ENCODE data around the gene KLRC4.
"Not testable (repeated sequence)": the region's sequence is repeated elsewhere in the genome, so short reads cannot be mapped to it uniquely, and the experiment has no call there.

KLRC4 gene

GRCh38 chr12:10437601-10438000 is 28.0 kb upstream of the KLRC4 start:
- H3K4me3 ChIP-seq (ENCODE audit: low read depth, low read length); DNase-seq (ENCODE audit: low read depth): not testable (repeated sequence)

GRCh38 chr12:10435816-10436215 is 26.3 kb upstream of the KLRC4 start, which contains the start of gene KLRC2:
Gene KLRC2, minus strand, starts transcription at chr12:10436010. Its CDS starts 24 bp downstream, at chr12:10435986.
- not testable (repeated sequence) for H3K4me3 ChIP-seq (ENCODE audit: low read depth, low read length); DNase-seq (ENCODE audit: low read depth)

DNA sequence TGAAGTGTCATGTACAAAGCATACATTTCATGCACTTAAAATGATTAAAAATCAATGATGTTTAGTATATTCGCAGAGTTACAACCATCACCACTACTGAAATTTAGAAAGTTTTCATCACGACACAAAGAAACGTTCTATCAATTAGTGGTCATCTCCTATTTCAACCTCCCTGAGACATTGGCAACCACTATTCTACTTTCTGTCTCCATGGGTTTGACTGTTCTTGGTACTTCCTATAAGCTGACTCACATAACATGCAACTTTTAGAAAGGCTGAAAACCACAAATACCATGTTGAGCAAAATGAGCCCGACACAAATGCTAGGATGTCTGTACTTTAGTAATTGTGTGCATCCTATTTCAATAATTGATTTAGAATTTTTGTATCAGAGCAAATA is 21.1 kb upstream of the KLRC4 start:
- not testable (repeated sequence) for H3K4me3 ChIP-seq (ENCODE audit: low read depth, low read length); DNase-seq (ENCODE audit: low read depth)

GRCh38 chr12:10425938-10426337 is 16.4 kb upstream of the KLRC4 start:
- H3K4me3 ChIP-seq (ENCODE audit: low read depth, low read length); DNase-seq (ENCODE audit: low read depth): not testable (repeated sequence)

GRCh38 chr12:10424260-10424899 is 14.8 kb upstream of the KLRC4 start:
- H3K4me3 ChIP-seq (ENCODE audit: low read depth, low read length); DNase-seq (ENCODE audit: low read depth): not testable (repeated sequence)

DNA sequence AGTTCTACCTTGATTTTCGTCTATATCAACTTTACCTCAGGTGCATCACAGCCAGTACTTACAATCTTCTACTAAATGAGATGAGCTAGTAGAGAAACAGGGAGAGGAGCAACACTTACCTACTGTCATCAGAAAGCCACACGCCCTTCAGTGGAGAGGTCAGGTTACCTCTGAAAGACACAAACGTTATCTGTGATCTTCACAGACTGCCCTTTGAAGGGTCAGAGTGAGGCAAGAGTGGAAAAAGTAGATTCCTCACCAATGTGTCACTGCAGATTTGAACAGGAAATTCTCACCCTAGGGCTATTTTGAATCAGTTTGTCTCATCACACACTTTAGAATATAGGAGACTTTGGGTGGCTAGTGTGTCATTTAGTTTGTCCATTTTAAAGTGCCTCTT is 12.6 kb upstream of the KLRC4 start:
- not testable (repeated sequence) for DNase-seq (ENCODE audit: low read depth); H3K4me3 ChIP-seq (ENCODE audit: low read depth, low read length)

GRCh38 chr12:10420334-10420733 is 10.8 kb upstream of the KLRC4 start, which contains the start of gene KLRC3:
Gene KLRC3, minus strand, starts transcription at chr12:10420595. Its CDS starts 45 bp downstream, at chr12:10420550.
- not testable (repeated sequence) for DNase-seq (ENCODE audit: low read depth); H3K4me3 ChIP-seq (ENCODE audit: low read depth, low read length)

DNA sequence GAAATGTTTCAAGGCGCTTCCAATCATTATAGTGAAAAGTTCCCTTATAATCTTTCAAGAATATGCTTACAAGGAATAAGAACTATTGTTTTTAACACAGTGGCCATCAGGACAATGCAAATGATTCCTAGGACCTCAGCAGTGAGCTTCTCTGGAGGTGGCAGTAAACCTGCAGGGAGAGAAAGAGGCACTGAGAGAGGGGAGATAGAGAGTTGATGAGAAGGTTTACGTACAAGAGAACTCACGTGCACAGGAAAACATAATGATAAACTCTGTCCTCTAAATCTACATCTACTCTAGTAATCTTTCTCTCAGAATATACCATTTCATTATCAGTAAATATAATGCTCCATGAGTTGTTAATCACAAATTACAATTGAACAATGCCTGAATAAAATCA is 715 bp downstream of the KLRC4 start:
- H3K4me3 ChIP-seq (ENCODE audit: low read depth, low read length) = no peak overlapping the region
- DNase-seq (ENCODE audit: low read depth) = no peak
- no peak for TF ChIP-seq CTCF (IDR thresholded peaks at IDR 0.05; ENCODE audit: low read depth, low read length, missing control alignments)

DNA sequence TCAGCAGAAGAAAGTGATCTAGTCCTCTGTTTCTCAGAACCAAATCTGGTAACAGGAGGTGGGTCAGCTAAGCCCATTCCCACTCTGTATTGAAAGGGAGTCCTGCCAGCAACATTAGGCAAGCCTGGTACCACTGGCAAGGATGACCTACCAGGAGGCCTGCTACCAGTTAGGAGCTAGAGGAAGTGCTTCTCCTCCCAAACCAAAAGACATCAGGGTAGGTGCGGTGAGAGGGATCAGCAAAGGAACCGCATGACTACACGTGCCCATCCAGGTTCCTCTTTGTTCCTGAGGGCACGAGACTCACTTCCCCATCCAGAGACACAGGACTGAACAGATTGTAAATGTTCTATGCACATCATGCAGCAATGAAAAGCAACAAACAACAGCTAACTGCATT is 2.8 kb downstream of the KLRC4 start:
- DNase-seq (ENCODE audit: low read depth) = no peak
- no peak overlapping the region for H3K4me3 ChIP-seq (ENCODE audit: low read depth, low read length)
- TF ChIP-seq CTCF (IDR thresholded peaks at IDR 0.05; ENCODE audit: low read depth, low read length, missing control alignments) = no peak

GRCh38 chr12:10405294-10405693 is 4.3 kb downstream of the KLRC4 start:
- TF ChIP-seq CTCF (IDR thresholded peaks at IDR 0.05; ENCODE audit: low read depth, low read length, missing control alignments) = no peak
- no peak overlapping the region for H3K4me3 ChIP-seq (ENCODE audit: low read depth, low read length)
- DNase-seq (ENCODE audit: low read depth) = no peak

DNA sequence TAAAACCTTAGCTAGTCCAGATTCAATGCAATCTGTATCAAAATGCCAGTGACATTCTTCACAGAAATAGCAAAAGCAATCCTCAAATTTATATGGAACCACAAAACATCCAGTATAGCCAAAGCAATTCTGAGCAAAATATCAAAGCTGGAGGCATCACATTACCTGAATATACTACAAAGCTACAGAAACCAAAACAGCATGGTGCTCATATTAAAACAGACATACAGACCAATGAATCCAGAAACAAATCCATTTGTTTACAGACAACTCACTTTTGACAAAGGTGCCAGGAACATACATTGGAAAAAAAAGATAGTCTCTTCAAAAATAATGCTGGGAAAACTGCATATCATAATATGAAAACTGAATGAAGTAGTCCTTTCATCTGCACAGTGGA is 4.8 kb downstream of the KLRC4 start:
- DNase-seq (ENCODE audit: low read depth) = no peak
- TF ChIP-seq CTCF (IDR thresholded peaks at IDR 0.05; ENCODE audit: low read depth, low read length, missing control alignments) = no peak
- H3K4me3 ChIP-seq (ENCODE audit: low read depth, low read length) = no peak overlapping the region

Measured in GM12864 (cell line).